Ramos (cell line): Measurements from ENCODE around the gene TTC39A.

Experiments used
- in situ Hi-C: fragments of 300-500 bp; cut with MboI; formaldehyde crosslinking; loops from one replicate; pipeline ENCODE4 v1.14.3; 2022; ENCODE audit warnings: low sequenced_read_pairs; ENCODE audit not compliant: unreplicated experiment

TTC39A gene

GRCh38 chr1:51317798-51318197 lies 12.6 kb downstream of the TTC39A start:
- in situ Hi-C loops, result no loop called here

GRCh38 chr1:51316846-51317120 lies 13.6 kb downstream of the TTC39A start:
- in situ Hi-C loops, result no loop called here

GRCh38 chr1:51316113-51316845 lies 14.1 kb downstream of the TTC39A start:
- in situ Hi-C loops, result no loop called here

GRCh38 chr1:51314974-51315373 lies 15.4 kb downstream of the TTC39A start:
- in situ Hi-C loops, result no loop called here

GRCh38 chr1:51313961-51314777 lies 16.2 kb downstream of the TTC39A start:
- in situ Hi-C loops, result no loop called here

GRCh38 chr1:51313268-51313852 lies 17.0 kb downstream of the TTC39A start:
- in situ Hi-C loops, result no loop called here

- in situ Hi-C loops, result no loop called here
These were observed 17.6 kb downstream of the TTC39A start for GRCh38 chr1:51312718-51313117.

GRCh38 chr1:51311826-51312225 lies 18.5 kb downstream of the TTC39A start:
- in situ Hi-C loops, result no loop called here

GRCh38 chr1:51310871-51311613 lies 19.3 kb downstream of the TTC39A start:
- in situ Hi-C loops, result no loop called here

- in situ Hi-C loops, result no loop called here
These were observed 21.1 kb downstream of the TTC39A start for GRCh38 chr1:51309291-51309690.

- in situ Hi-C loops, result no loop called here
These were observed 21.7 kb downstream of the TTC39A start for GRCh38 chr1:51308636-51309035.

GRCh38 chr1:51306950-51307349 lies 23.4 kb downstream of the TTC39A start:
- in situ Hi-C loops, result no loop called here

GRCh38 chr1:51305371-51305823 lies 25.0 kb downstream of the TTC39A start:
- in situ Hi-C loops, result no loop called here

GRCh38 chr1:51304360-51304759 lies 26.0 kb downstream of the TTC39A start:
- in situ Hi-C loops, result no loop called here

GRCh38 chr1:51303751-51304251 lies 26.6 kb downstream of the TTC39A start:
- in situ Hi-C loops, result no loop called here

- in situ Hi-C loops, result no loop called here
These were observed 27.0 kb downstream of the TTC39A start for GRCh38 chr1:51303315-51303714.

- in situ Hi-C loops, result no loop called here
These were observed 27.6 kb downstream of the TTC39A start for GRCh38 chr1:51302746-51303145.

- in situ Hi-C loops, result no loop called here
These were observed 28.1 kb downstream of the TTC39A start for GRCh38 chr1:51302270-51302669.

- in situ Hi-C loops, result no loop called here
These were observed 28.6 kb downstream of the TTC39A start for GRCh38 chr1:51301844-51302162.

- in situ Hi-C loops, result no loop called here
These were observed 29.1 kb downstream of the TTC39A start for GRCh38 chr1:51301152-51301843.
